NT2/D1 (cell line): Measurements from ENCODE around the gene IGFBP4.

Experiments used
- SUZ12 ChIP-seq: IDR thresholded peaks from 2 replicates; pipeline ENCODE4 v1.6.1; 2011; ENCODE audit not compliant: insufficient read length, insufficient read depth; ENCODE audit errors: extremely low read depth
- YY1 ChIP-seq: IDR thresholded peaks from 2 replicates; pipeline ENCODE4 v1.6.1; 2011; ENCODE audit not compliant: insufficient read length, insufficient read depth
- ZNF274 ChIP-seq: IDR thresholded peaks from 2 replicates; pipeline ENCODE4 v1.6.1; 2011; ENCODE audit warnings: mild to moderate bottlenecking, low read depth, low read length

DNA sequence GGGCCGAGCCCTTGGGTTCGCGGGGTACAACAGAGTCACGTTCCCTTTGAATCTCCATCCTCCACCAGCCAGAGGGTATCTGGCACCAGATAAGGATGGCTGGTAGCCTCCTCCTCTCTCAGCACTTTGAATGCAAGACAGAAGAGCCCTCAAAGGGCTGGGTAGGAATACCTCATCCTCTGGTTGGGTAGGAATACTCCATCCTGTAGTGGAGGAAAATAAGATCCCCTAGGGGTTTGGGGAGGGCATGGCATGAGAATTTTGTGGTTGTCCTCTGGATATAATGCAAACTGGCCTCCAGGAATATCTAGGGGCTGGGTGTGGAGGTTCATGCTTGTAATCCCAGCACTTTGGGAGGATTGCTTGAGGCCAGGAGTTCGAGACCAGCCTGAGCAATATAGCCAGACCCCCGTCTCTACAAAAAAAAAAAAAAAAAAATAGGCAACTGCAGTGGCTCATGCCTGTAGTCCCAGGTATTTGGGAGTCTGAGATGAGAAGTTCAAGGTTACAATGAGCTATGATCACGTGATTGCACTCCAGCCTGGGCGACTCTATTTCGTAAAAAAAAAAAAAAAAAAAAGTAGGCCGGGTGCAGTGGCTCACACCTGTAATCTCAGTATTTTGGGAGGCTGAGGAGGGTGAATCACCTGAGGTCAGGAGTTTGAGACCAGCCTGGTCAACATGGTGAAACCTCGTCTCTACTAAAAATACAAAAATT is 2.7 kb downstream of the IGFBP4 start:
- TF ChIP-seq ZNF274: no peak
- TF ChIP-seq YY1: no peak
- no peak for TF ChIP-seq SUZ12
